Liver (tissue), 9 donors: ENCODE measurements around the gene HOXD12. TPM values are rescaled to one million over a fixed set of nuclear protein-coding genes. Genes with fewer than 3 reads are reported as not detected.
A peak's percentile ranks its signal among the peaks of the same experiment; 100 is the strongest.

ENCODE experiments used
- DNase-seq: peaks from one replicate; pipeline ENCODE4 v3.0.0-alpha.2; 2017; ENCODE audit warnings: low spot score
- H3K27ac ChIP-seq, 2 donors: one replicate each; pipeline ENCODE4 v1.7.0; 2013; ENCODE audit warnings: inconsistent platforms in 2 of 2, low read length in 2 of 2, control low read depth in 1 of 2, low read depth in 1 of 2, mild to moderate bottlenecking in 1 of 2
- H3K27me3 ChIP-seq, 4 donors: one replicate each; pipeline versions ENCODE4 v1.6.1 to v1.7.0; 2013; ENCODE audit warnings: low read length in 3 of 4, inconsistent platforms in 1 of 4, mild to moderate bottlenecking in 1 of 4, moderate library complexity in 1 of 4; ENCODE audit not compliant: control insufficient read depth in 4 of 4, insufficient read depth in 4 of 4
- H3K36me3 ChIP-seq, 4 donors: one replicate each; pipeline versions ENCODE4 v1.6.1 to v1.7.0; 2013; ENCODE audit warnings: low read length in 3 of 4, mild to moderate bottlenecking in 3 of 4, low read depth in 1 of 4, moderate library complexity in 1 of 4; ENCODE audit not compliant: control insufficient read depth in 4 of 4, insufficient read depth in 3 of 4
- H3K4me1 ChIP-seq, 4 donors: one replicate each; pipeline versions ENCODE4 v1.6.1 to v1.7.0; 2013; ENCODE audit warnings: low read length in 3 of 4, mild to moderate bottlenecking in 3 of 4, moderate library complexity in 1 of 4; ENCODE audit not compliant: control insufficient read depth in 4 of 4, insufficient read depth in 4 of 4
- H3K4me3 ChIP-seq, 3 donors: one replicate each; pipeline versions ENCODE4 v1.6.1 to v1.7.0; 2013; ENCODE audit warnings: low read length in 3 of 3, control low read depth in 1 of 3, low read depth in 1 of 3, mild to moderate bottlenecking in 1 of 3
- H3K9ac ChIP-seq, 2 donors: one replicate each; pipeline ENCODE4 v1.7.0; 2013; ENCODE audit warnings: low read length in 2 of 2, mild to moderate bottlenecking in 2 of 2, moderate library complexity in 2 of 2, control low read depth in 1 of 2, low read depth in 1 of 2
- H3K9me3 ChIP-seq, 4 donors: one replicate each; pipeline versions ENCODE4 v1.6.1 to v1.7.0; 2013; ENCODE audit warnings: low read length in 3 of 4; ENCODE audit not compliant: control insufficient read depth in 4 of 4
- FOXA1 ChIP-seq: IDR thresholded peaks from 2 replicates; pipeline ENCODE4 v1.6.1; 2016; ENCODE audit warnings: antibody characterized with exemption
- FOXA2 ChIP-seq: IDR thresholded peaks from 2 replicates; pipeline ENCODE4 v1.6.1; 2016; ENCODE audit warnings: antibody characterized with exemption
- HNF4A ChIP-seq, 2 donors: conservative IDR thresholded peaks; 2 replicates each; pipeline ENCODE4 v1.6.1; 2016; ENCODE audit warnings: antibody characterized with exemption in 2 of 2, mild to moderate bottlenecking in 2 of 2
- HNF4G ChIP-seq: IDR thresholded peaks from 2 replicates; pipeline ENCODE4 v1.6.1; 2016; ENCODE audit warnings: antibody characterized with exemption
- NR2F2 ChIP-seq: IDR thresholded peaks from 2 replicates; pipeline ENCODE4 v1.6.1; 2016; ENCODE audit warnings: antibody characterized with exemption
- RAD21 ChIP-seq, 2 donors: IDR thresholded peaks; 2 replicates each; pipeline ENCODE4 v1.6.1; 2016; ENCODE audit warnings: antibody characterized with exemption in 2 of 2, mild to moderate bottlenecking in 2 of 2
- SP1 ChIP-seq: IDR thresholded peaks from 2 replicates; pipeline ENCODE4 v1.6.1; 2018; ENCODE audit warnings: antibody characterized with exemption, mild to moderate bottlenecking
- WGBS: extraction: QIAGEN DNeasy Blood & Tissue Kit; methylation state at CpG from one replicate; pipeline ENCODE4 v1.1.7; 2013; 5-methylcytosine and 5-hydroxymethylcytosine counted together
- polyA plus RNA-seq, 2 donors: library from polyadenylated mRNA; stranded (reverse) in 1 of 2; unstranded in 1 of 2; fragments of 200-250 nt in 1 of 2; fragments of >200 nt in 1 of 2; fragmentation: Nextera tagmentation in 1 of 2; extraction: Ambion mirVana in 1 of 2; gene quantifications; one replicate each; pipeline versions ENCODE4 v1.2.1 to v1.2.3, GENCODE V29; 2013 to 2015
- total RNA-seq, 2 donors: library from RNA; depleted of rRNA; stranded (reverse); fragments of >200 nt; gene quantifications; one replicate each; pipeline ENCODE4 v1.2.3, GENCODE V29; 2014
- TF ChIP-seq, protein P1 (sequence below): IDR thresholded peaks from 2 replicates; pipeline ENCODE4 v1.6.1; 2016; ENCODE audit warnings: antibody characterized with exemption, mild to moderate bottlenecking
- TF ChIP-seq, protein P2 (sequence below): fragments of 150-350 bp; IDR thresholded peaks from 2 replicates; pipeline ENCODE4 v1.5.1; 2017; ENCODE audit warnings: improper control_type of control experiment, low read depth, low read length; ENCODE audit not compliant: missing input control
- TF ChIP-seq, protein P3 (sequence below): IDR thresholded peaks from 2 replicates; pipeline ENCODE4 v1.6.1; 2016; ENCODE audit warnings: antibody characterized with exemption
- TF ChIP-seq, protein P4 (sequence below): IDR thresholded peaks from 2 replicates; pipeline ENCODE4 v1.6.1; 2016; ENCODE audit warnings: antibody characterized with exemption
- donor health status: healthy.
- donor health status: healthy.
- donor health status: healthy.
- donor health status: healthy.
- donor health status: healthy.

HOXD12 gene
- total and polyA plus RNA-seq, 4 donors = not detected

DNA sequence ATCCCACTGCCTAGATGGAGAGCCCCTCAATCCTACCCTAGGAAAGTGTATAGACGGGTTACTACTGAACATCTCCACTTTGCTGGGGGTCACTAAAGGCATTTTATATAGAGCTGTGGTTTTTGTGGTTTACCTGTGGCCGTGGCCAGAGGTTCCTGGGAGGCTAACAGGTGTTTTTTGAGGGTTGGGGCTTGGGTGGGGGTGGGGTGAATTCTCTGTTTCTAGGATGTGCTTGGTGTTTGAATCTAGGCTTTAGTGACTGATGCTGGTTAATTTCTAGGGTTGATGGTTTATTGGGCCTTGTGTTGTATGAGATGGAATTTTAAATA, 37.6 kb downstream of the HOXD12 start:
- Histone ChIP-seq H3K4me1 (peaks cover 9 to 22% (median 14%) of the 10 kb centered on the region in 4 donors), H3K9ac (no peak overlapping the region), H3K36me3 (no peaks in the 10 kb centered on the region), H3K27me3 (peaks cover 11 to 51% (median 23%) of the 10 kb centered on the region in 4 donors), H3K27ac (no peak overlapping the region), H3K9me3 (peaks cover 0 to 3% (median 0%) of the 10 kb centered on the region in 4 donors), H3K4me3 (no peak overlapping the region)
- no peak for DNase-seq
- TF ChIP-seq NR2F2 (no peak), RAD21 (IDR thresholded peaks at IDR 0.05) (no peak)
- 16% methylated on average over 2 of the region's 2 CpGs for WGBS

DNA sequence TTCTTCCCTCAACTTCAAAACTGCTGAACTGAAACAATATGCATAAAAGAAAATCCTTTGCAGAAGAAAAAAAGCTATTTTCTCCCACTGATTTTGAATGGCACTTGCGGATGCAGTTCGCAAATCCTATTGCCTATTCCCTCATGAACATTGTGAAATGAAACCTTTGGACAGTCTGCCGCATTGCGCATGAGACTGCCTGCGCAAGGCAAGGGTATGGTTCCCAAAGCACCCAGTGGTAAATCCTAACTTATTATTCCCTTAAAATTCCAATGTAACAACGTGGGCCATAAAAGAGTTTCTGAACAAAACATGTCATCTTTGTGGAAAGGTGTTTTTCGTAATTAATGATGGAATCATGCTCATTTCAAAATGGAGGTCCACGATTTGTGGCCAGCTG, 38.3 kb downstream of the HOXD12 start:
- Histone ChIP-seq H3K4me3 (no peak overlapping the region), H3K9me3 (no peaks in the 10 kb centered on the region), H3K9ac (no peak overlapping the region), H3K4me1 (peaks cover 7 to 18% (median 13%) of the 10 kb centered on the region in 4 donors), H3K27ac (no peak overlapping the region), H3K27me3 (peaks cover 11 to 46% (median 22%) of the 10 kb centered on the region in 4 donors), H3K36me3 (no peaks in the 10 kb centered on the region)
- TF ChIP-seq HNF4A (conservative IDR thresholded peaks at IDR 0.05) (peak; percentile 74 to 83), FOXA1 (no peak), SP1 (no peak), HNF4G (peak; percentile 45), NR2F2 (no peak)
- TF ChIP-seq, protein P1, sequence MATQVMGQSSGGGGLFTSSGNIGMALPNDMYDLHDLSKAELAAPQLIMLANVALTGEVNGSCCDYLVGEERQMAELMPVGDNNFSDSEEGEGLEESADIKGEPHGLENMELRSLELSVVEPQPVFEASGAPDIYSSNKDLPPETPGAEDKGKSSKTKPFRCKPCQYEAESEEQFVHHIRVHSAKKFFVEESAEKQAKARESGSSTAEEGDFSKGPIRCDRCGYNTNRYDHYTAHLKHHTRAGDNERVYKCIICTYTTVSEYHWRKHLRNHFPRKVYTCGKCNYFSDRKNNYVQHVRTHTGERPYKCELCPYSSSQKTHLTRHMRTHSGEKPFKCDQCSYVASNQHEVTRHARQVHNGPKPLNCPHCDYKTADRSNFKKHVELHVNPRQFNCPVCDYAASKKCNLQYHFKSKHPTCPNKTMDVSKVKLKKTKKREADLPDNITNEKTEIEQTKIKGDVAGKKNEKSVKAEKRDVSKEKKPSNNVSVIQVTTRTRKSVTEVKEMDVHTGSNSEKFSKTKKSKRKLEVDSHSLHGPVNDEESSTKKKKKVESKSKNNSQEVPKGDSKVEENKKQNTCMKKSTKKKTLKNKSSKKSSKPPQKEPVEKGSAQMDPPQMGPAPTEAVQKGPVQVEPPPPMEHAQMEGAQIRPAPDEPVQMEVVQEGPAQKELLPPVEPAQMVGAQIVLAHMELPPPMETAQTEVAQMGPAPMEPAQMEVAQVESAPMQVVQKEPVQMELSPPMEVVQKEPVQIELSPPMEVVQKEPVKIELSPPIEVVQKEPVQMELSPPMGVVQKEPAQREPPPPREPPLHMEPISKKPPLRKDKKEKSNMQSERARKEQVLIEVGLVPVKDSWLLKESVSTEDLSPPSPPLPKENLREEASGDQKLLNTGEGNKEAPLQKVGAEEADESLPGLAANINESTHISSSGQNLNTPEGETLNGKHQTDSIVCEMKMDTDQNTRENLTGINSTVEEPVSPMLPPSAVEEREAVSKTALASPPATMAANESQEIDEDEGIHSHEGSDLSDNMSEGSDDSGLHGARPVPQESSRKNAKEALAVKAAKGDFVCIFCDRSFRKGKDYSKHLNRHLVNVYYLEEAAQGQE = no peak
- TF ChIP-seq, protein P2, sequence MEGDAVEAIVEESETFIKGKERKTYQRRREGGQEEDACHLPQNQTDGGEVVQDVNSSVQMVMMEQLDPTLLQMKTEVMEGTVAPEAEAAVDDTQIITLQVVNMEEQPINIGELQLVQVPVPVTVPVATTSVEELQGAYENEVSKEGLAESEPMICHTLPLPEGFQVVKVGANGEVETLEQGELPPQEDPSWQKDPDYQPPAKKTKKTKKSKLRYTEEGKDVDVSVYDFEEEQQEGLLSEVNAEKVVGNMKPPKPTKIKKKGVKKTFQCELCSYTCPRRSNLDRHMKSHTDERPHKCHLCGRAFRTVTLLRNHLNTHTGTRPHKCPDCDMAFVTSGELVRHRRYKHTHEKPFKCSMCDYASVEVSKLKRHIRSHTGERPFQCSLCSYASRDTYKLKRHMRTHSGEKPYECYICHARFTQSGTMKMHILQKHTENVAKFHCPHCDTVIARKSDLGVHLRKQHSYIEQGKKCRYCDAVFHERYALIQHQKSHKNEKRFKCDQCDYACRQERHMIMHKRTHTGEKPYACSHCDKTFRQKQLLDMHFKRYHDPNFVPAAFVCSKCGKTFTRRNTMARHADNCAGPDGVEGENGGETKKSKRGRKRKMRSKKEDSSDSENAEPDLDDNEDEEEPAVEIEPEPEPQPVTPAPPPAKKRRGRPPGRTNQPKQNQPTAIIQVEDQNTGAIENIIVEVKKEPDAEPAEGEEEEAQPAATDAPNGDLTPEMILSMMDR = no peak
- TF ChIP-seq, protein P3, sequence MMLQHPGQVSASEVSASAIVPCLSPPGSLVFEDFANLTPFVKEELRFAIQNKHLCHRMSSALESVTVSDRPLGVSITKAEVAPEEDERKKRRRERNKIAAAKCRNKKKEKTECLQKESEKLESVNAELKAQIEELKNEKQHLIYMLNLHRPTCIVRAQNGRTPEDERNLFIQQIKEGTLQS = no peak
- TF ChIP-seq, protein P4, sequence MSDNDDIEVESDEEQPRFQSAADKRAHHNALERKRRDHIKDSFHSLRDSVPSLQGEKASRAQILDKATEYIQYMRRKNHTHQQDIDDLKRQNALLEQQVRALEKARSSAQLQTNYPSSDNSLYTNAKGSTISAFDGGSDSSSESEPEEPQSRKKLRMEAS = no peak
- DNase-seq = no peak
- WGBS = 28% methylated on average over 8 of the region's 8 CpGs

DNA sequence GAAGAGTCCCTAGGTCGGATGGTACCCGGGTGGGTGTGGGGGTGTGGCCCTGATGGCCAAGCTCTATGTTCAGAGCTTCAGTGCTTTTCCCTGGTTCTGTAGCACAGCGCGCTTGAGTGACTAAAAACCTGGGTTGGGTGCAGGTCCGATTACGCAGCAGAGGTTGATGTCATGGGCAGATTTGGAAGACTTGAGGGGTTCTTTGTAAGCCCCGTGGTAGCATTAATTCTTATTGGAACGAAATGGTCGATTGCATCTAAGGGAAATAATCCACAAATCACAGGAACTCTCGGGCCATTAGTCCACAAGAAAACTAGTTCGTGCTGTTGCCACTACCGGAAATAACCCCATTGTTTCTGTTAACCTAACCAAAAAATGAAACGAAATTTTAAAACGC, 38.9 kb downstream of the HOXD12 start:
- Histone ChIP-seq H3K9me3 (no peaks in the 10 kb centered on the region), H3K4me1 (peaks cover 7 to 18% (median 13%) of the 10 kb centered on the region in 4 donors), H3K4me3 (no peak overlapping the region), H3K9ac (no peak overlapping the region), H3K27me3 (peaks cover 11 to 40% (median 24%) of the 10 kb centered on the region in 4 donors), H3K27ac (no peak overlapping the region), H3K36me3 (no peaks in the 10 kb centered on the region)
- no peak for DNase-seq
- TF ChIP-seq FOXA2 (no peak), HNF4G (no peak)
- WGBS = 17% methylated on average over 14 of the region's 14 CpGs
